NB4 (cell line): Measurements from ENCODE around the gene ZNF134.

Source experiments
- DNase-seq: peaks from one replicate; pipeline ENCODE4 v3.0.0; 2010; ENCODE audit warnings: low read depth
- H3K4me3 ChIP-seq: one replicate; pipeline ENCODE4 v1.5.1; 2011; ENCODE audit warnings: mild to moderate bottlenecking, low read depth, low read length, moderate library complexity
- CTCF ChIP-seq: IDR thresholded peaks from one replicate; pipeline ENCODE4 v1.5.1; 2012; ENCODE audit warnings: low read depth, low read length

Gene ZNF134

DNA sequence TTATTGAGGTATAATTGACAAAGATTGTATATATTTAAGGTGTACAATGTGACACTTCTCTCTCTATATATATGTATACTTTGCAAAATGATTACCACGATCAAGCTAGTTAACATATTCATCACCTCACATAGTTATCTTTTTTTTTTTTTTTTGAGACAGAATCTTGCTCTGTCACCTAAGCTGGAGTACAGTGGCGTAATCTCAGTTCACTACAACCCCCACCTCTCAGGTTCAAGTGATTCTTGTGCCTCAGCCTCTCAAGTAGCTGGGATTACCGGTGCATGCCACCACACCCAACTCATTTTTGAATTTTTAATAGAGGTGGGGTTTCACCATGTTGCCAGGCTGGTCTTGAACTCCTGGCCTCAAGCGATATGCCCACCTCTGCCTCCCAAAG lies 58.4 kb downstream of the ZNF134 start:
- no peak for TF ChIP-seq CTCF
- no peak for DNase-seq
- no peak overlapping the region for H3K4me3 ChIP-seq
